ENCODE data around the gene GRK2.

GRK2 gene

GRCh38 chr11:67271541-67272284, 5.4 kb downstream of the GRK2 start:
- no peak overlapping the region for H3K4me3 ChIP-seq (ENCODE audit: low read depth, low read length)
- no peak for TF ChIP-seq CTCF (IDR thresholded peaks at IDR 0.05; ENCODE audit: low read depth, low read length)
- no peak overlapping the region for H3K27ac ChIP-seq
- no peaks in the 10 kb centered on the region for H3K27me3 ChIP-seq (ENCODE audit: insufficient read depth, low read depth, severe bottlenecking)
- no peak for DNase-seq
- H3K9me3 ChIP-seq (ENCODE audit: severe bottlenecking) = no peaks in the 10 kb centered on the region
- H3K36me3 ChIP-seq = peaks cover 34% of the 10 kb centered on the region

- DNase-seq = no peak
- no peaks in the 10 kb centered on the region for H3K9me3 ChIP-seq (ENCODE audit: severe bottlenecking)
- H3K27ac ChIP-seq = no peak overlapping the region
- H3K4me3 ChIP-seq (ENCODE audit: low read depth, low read length) = no peak overlapping the region
- H3K27me3 ChIP-seq (ENCODE audit: insufficient read depth, low read depth, severe bottlenecking) = no peaks in the 10 kb centered on the region
- no peak for TF ChIP-seq CTCF (IDR thresholded peaks at IDR 0.05; ENCODE audit: low read depth, low read length)
- H3K36me3 ChIP-seq = peaks cover 37% of the 10 kb centered on the region
Measured at GRCh38 chr11:67272327-67273259, 6.3 kb downstream of the GRK2 start.

- peaks cover 31% of the 10 kb centered on the region for H3K36me3 ChIP-seq
- H3K27ac ChIP-seq = no peak overlapping the region
- H3K27me3 ChIP-seq (ENCODE audit: insufficient read depth, low read depth, severe bottlenecking) = no peaks in the 10 kb centered on the region
- H3K9me3 ChIP-seq (ENCODE audit: severe bottlenecking) = no peaks in the 10 kb centered on the region
- no peak for DNase-seq
- no peak overlapping the region for H3K4me3 ChIP-seq (ENCODE audit: low read depth, low read length)
- TF ChIP-seq CTCF (IDR thresholded peaks at IDR 0.05; ENCODE audit: low read depth, low read length) = no peak
Measured at GRCh38 chr11:67273260-67273990, 7.2 kb downstream of the GRK2 start.

GRCh38 chr11:67274768-67275605, 8.7 kb downstream of the GRK2 start:
- DNase-seq = no peak
- Histone ChIP-seq H3K36me3 (peaks cover 29% of the 10 kb centered on the region), H3K27me3 (ENCODE audit: insufficient read depth, low read depth, severe bottlenecking) (no peaks in the 10 kb centered on the region), H3K9me3 (ENCODE audit: severe bottlenecking) (no peaks in the 10 kb centered on the region), H3K27ac (no peak overlapping the region), H3K4me3 (ENCODE audit: low read depth, low read length) (no peak overlapping the region)
- no peak for TF ChIP-seq CTCF (IDR thresholded peaks at IDR 0.05; ENCODE audit: low read depth, low read length)
